H9 (cell line): ENCODE data around the gene FTH1. TPM values are rescaled to one million over a fixed set of nuclear protein-coding genes. Genes with fewer than 3 reads are reported as not detected.

Experiments used
- DNase-seq: peaks from one replicate; pipeline ENCODE4 v3.0.0-alpha.2; 2017
- H2AFZ ChIP-seq: one replicate; pipeline ENCODE4 v1.6.1; 2013; ENCODE audit warnings: mild to moderate bottlenecking, low read length, control low read depth, moderate library complexity
- H2AK5ac ChIP-seq: 2 replicates; pipeline ENCODE4 v1.6.1; 2013; ENCODE audit warnings: low read length, control low read depth, mixed read lengths; ENCODE audit not compliant: insufficient read length
- H2BK120ac ChIP-seq: one replicate; pipeline ENCODE4 v1.6.1; 2013; ENCODE audit warnings: low read depth, mild to moderate bottlenecking, low read length, control low read depth, inconsistent platforms; ENCODE audit not compliant: poor library complexity, severe bottlenecking
- H2BK12ac ChIP-seq: 2 replicates; pipeline ENCODE4 v1.6.1; 2013; ENCODE audit warnings: low read length, control low read depth, mixed read lengths, low read depth; ENCODE audit not compliant: insufficient read length
- H2BK15ac ChIP-seq: 2 replicates; pipeline ENCODE4 v1.6.1; 2013; ENCODE audit warnings: low read depth, low read length, control low read depth
- H2BK20ac ChIP-seq: one replicate; pipeline ENCODE4 v1.6.1; 2013; ENCODE audit warnings: low read depth, mild to moderate bottlenecking, low read length, control low read depth, inconsistent platforms; ENCODE audit not compliant: poor library complexity, severe bottlenecking
- H2BK5ac ChIP-seq: 2 replicates; pipeline ENCODE4 v1.6.1; 2013; ENCODE audit warnings: low read length, control low read depth, mixed read lengths; ENCODE audit not compliant: insufficient read length
- H3K14ac ChIP-seq: 2 replicates; pipeline ENCODE4 v1.6.1; 2013; ENCODE audit warnings: low read length, control low read depth; ENCODE audit not compliant: insufficient read depth
- H3K18ac ChIP-seq: 2 replicates; pipeline ENCODE4 v1.6.1; 2013; ENCODE audit warnings: low read depth, mild to moderate bottlenecking, mixed read lengths, low read length, control low read depth; ENCODE audit not compliant: insufficient read length
- H3K23ac ChIP-seq: 2 replicates; pipeline ENCODE4 v1.6.1; 2013; ENCODE audit warnings: low read length, control low read depth, mixed read lengths, low read depth; ENCODE audit not compliant: insufficient read length
- H3K23me2 ChIP-seq: 2 replicates; pipeline ENCODE4 v1.6.1; 2013; ENCODE audit warnings: low read depth, mild to moderate bottlenecking, mixed read lengths, low read length, control low read depth; ENCODE audit not compliant: insufficient read length, poor library complexity, severe bottlenecking
- H3K27ac ChIP-seq: 2 replicates; pipeline ENCODE4 v1.5.1; 2013; ENCODE audit warnings: low read length, control low read depth, mixed read lengths, low read depth; ENCODE audit not compliant: insufficient read length
- H3K27me3 ChIP-seq: 2 replicates; pipeline ENCODE4 v1.6.1; 2013; ENCODE audit warnings: low read length, control low read depth, inconsistent platforms; ENCODE audit not compliant: insufficient read depth
- H3K4ac ChIP-seq: 2 replicates; pipeline ENCODE4 v1.6.1; 2013; ENCODE audit warnings: low read depth, mild to moderate bottlenecking, control low read depth, inconsistent platforms, low read length, moderate library complexity
- H3K4me1 ChIP-seq: 2 replicates; pipeline ENCODE4 v1.6.1; 2013; ENCODE audit warnings: low read length, control low read depth, inconsistent platforms; ENCODE audit not compliant: insufficient read depth
- H3K4me2 ChIP-seq: 2 replicates; pipeline ENCODE4 v1.6.1; 2013; ENCODE audit warnings: low read length, control low read depth, mixed read lengths; ENCODE audit not compliant: insufficient read length, insufficient read depth
- H3K56ac ChIP-seq: 2 replicates; pipeline ENCODE4 v1.6.1; 2013; ENCODE audit warnings: low read depth, mild to moderate bottlenecking, mixed read lengths, low read length, control low read depth; ENCODE audit not compliant: insufficient read length
- H3K79me1 ChIP-seq: 2 replicates; pipeline ENCODE4 v1.6.1; 2013; ENCODE audit warnings: low read depth, mild to moderate bottlenecking, moderate library complexity, low read length, control low read depth, inconsistent platforms; ENCODE audit not compliant: insufficient read depth, poor library complexity, severe bottlenecking
- H3K79me2 ChIP-seq: 2 replicates; pipeline ENCODE4 v1.6.1; 2013; ENCODE audit warnings: low read length, control low read depth, inconsistent platforms; ENCODE audit not compliant: insufficient read depth
- H3K9ac ChIP-seq: 2 replicates; pipeline ENCODE4 v1.6.1; 2013; ENCODE audit warnings: low read length, control low read depth, mixed read lengths; ENCODE audit not compliant: insufficient read length; ENCODE audit errors: extremely low read depth
- H3K9me3 ChIP-seq: one replicate; pipeline ENCODE4 v1.6.1; 2013; ENCODE audit warnings: low read depth, low read length, inconsistent platforms; ENCODE audit not compliant: control insufficient read depth
- H3T11ph ChIP-seq: one replicate; pipeline ENCODE4 v1.6.1; 2013; ENCODE audit warnings: mild to moderate bottlenecking, low read length, control low read depth, inconsistent platforms
- H4K20me1 ChIP-seq: one replicate; pipeline ENCODE4 v1.6.1; 2013; ENCODE audit not compliant: control insufficient read depth, insufficient read length, insufficient read depth
- H4K5ac ChIP-seq: 2 replicates; pipeline ENCODE4 v1.6.1; 2013; ENCODE audit warnings: low read depth, mild to moderate bottlenecking, mixed read lengths, low read length, control low read depth; ENCODE audit not compliant: insufficient read length
- H4K8ac ChIP-seq: replicated peaks from 2 replicates; pipeline ENCODE4 v1.6.1; 2013; ENCODE audit warnings: low read length, control low read depth, mixed read lengths, low read depth; ENCODE audit not compliant: insufficient read length
- H4K91ac ChIP-seq: 2 replicates; pipeline ENCODE4 v1.6.1; 2013; ENCODE audit warnings: low read depth, mild to moderate bottlenecking, moderate library complexity, mixed read lengths, low read length, control low read depth; ENCODE audit not compliant: insufficient read length
- H3K27ac Mint-ChIP-seq, 3 experiments: 2 replicates in 2 of 3; 3 replicates in 1 of 3; pipeline ENCODE4 v1.8.0; 2020 to 2021; ENCODE audit warnings: mixed read lengths in 3 of 3, mild to moderate bottlenecking in 1 of 3, moderate library complexity in 1 of 3
- H3K27me3 Mint-ChIP-seq: 2 replicates; pipeline ENCODE4 v1.8.0; 2021; ENCODE audit warnings: low read depth, mild to moderate bottlenecking, moderate library complexity, mixed read lengths
- H3K36me3 Mint-ChIP-seq, 3 experiments: 2 replicates in 2 of 3; 3 replicates in 1 of 3; pipeline ENCODE4 v1.8.0; 2020 to 2021; ENCODE audit warnings: low read depth in 3 of 3, mixed read lengths in 3 of 3; ENCODE audit not compliant: insufficient read depth in 1 of 3
- H3K4me1 Mint-ChIP-seq, 2 experiments: 2 replicates each; pipeline ENCODE4 v1.8.0; 2020; ENCODE audit warnings: mixed read lengths in 2 of 2
- H3K4me3 Mint-ChIP-seq, 2 experiments: 2 replicates in 1 of 2; 3 replicates in 1 of 2; pipeline ENCODE4 v1.8.0; 2020 to 2021; ENCODE audit warnings: mild to moderate bottlenecking in 2 of 2, mixed read lengths in 2 of 2, moderate library complexity in 1 of 2
- H3K9me3 Mint-ChIP-seq, 2 experiments: 2 replicates in 1 of 2; 3 replicates in 1 of 2; pipeline ENCODE4 v1.8.0; 2020; ENCODE audit warnings: mild to moderate bottlenecking in 2 of 2, mixed read lengths in 2 of 2, moderate library complexity in 1 of 2
- CTCF ChIP-seq: fragments of 200-600 bp; sonication (generic); conservative IDR thresholded peaks from 3 replicates; pipeline ENCODE4 v1.8.0; 2021; ENCODE audit warnings: antibody characterized with exemption, mild to moderate bottlenecking
- WGBS: extraction: QIAGEN DNeasy Blood & Tissue Kit; methylation state at CpG from one replicate; pipeline ENCODE4 v1.1.7; 2013; ENCODE audit warnings: missing lambda C conversion rate, low lambda C conversion rate, mixed read lengths; ENCODE audit not compliant: insufficient read length; ENCODE audit errors: extremely low coverage; 5-methylcytosine and 5-hydroxymethylcytosine counted together
- total RNA-seq: library from RNA; stranded (reverse); gene quantifications from 2 replicates; pipeline ENCODE4 v1.2.1, GENCODE V29; 2021

Gene FTH1
- total RNA-seq, 1 experiment from 2014 or later: 1,505 TPM

DNA sequence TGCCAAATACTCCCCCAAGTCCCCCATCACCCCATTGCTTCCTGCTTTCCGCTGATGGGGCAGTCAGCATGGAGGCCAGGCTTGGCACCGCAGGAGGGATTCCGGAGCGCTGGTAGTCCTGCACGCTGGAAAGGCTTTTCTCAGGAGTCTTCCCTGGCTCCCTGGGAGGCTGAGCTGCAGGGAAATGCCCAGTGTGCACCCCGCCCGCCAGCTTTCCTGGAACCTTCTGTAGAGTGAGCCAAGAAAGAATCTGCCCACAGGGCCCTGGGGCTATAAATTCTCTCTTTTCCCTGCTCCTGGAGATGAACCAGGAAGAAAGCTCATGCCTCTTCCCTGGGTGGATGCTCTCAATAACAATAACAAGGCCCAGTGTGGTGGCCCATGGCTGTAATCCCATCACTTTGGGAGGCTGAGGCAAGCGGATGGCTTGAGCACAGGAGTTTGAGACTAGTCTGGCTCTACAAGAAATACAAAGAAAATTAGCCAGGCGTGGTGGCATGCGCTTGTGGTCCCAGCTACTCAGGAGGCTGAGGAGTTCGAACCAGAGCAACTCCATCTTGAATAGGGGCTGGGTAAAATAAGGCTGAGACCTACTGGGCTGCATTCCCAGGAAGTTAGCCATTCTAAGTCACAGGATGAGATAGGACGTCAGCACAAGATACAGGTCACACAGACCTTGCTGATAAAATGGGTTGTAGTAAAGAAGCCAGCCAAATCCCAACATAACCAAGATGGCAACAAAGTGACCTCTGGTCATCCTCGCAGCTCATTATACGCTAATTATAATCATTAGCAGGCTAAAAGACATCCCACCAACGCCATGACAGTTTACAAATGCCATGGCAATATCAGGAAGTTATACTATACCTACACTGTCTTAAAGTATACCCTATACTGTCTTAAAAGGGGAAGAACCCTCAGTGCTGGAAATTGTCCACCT, 46.4 kb upstream of the FTH1 start:
- Histone ChIP-seq H2AK5ac (no peak overlapping the region), H3T11ph (no peak overlapping the region), H2BK12ac (no peak overlapping the region), H3K27me3 (no peaks in the 10 kb centered on the region), H3K9me3 (no peaks in the 10 kb centered on the region), H2BK5ac (no peak overlapping the region), H2AFZ (no peak overlapping the region), H3K79me1 (no peaks in the 10 kb centered on the region), H3K9ac (no peak overlapping the region), H3K23me2 (no peaks in the 10 kb centered on the region), H3K56ac (no peak overlapping the region), H4K8ac (no peak overlapping the region), H3K18ac (no peak overlapping the region), H2BK20ac (no peak overlapping the region), H3K14ac (no peak overlapping the region), H4K20me1 (no peaks in the 10 kb centered on the region), H3K79me2 (no peaks in the 10 kb centered on the region), H4K5ac (no peak overlapping the region), H3K27ac (no peak overlapping the region), H4K91ac (no peak overlapping the region), H2BK15ac (no peak overlapping the region), H3K4ac (no peak overlapping the region), H3K4me1 (no peaks in the 10 kb centered on the region; the same call in 1 of the 2 replicates), H2BK120ac (no peak overlapping the region), H3K23ac (no peak overlapping the region), H3K4me2 (no peak overlapping the region)
- no peaks in the 10 kb centered on the region; a peak in 2 of 5 replicates for H3K9me3 Mint-ChIP-seq
- no peak for DNase-seq
- H3K4me1 Mint-ChIP-seq: peaks cover 11 to 16% of the 10 kb centered on the region in 2 experiments
- no peaks in the 10 kb centered on the region for H3K36me3 Mint-ChIP-seq
- H3K4me3 Mint-ChIP-seq: no peak overlapping the region
- no peak for TF ChIP-seq CTCF
- no peak overlapping the region for H3K27ac Mint-ChIP-seq
- peaks cover 8% of the 10 kb centered on the region for H3K27me3 Mint-ChIP-seq
- no CpG with 5 or more reads among the region's 15 CpGs for WGBS
